Activated CD8-positive, alpha-beta memory T cell treated with anti-CD3 and anti-CD28 coated beads for 48 hours (primary cell): Measurements from ENCODE around the gene GNG7.
"Not testable (repeated sequence)": the region's sequence is repeated elsewhere in the genome, so short reads cannot be mapped to it uniquely, and the experiment has no call there.

ENCODE experiments used
- DNase-seq, 3 experiments: peaks; one replicate each; pipeline ENCODE4 v3.0.0-alpha.2; 2020; ENCODE audit warnings: low read depth in 2 of 3, low spot score in 2 of 3

The GNG7 gene

GRCh38 chr19:2714102-2714501 is 11.6 kb upstream of the GNG7 start:
- DNase-seq, result not testable (repeated sequence)

GRCh38 chr19:2713170-2713569 is 10.7 kb upstream of the GNG7 start:
- not testable (repeated sequence) for DNase-seq

GRCh38 chr19:2711875-2712205 is 9.3 kb upstream of the GNG7 start:
- DNase-seq, result no peak

GRCh38 chr19:2711172-2711874 is 8.8 kb upstream of the GNG7 start:
- no peak for DNase-seq

GRCh38 chr19:2706251-2706650 is 3.8 kb upstream of the GNG7 start:
- DNase-seq, result no peak

- no peak for DNase-seq
Observed at GRCh38 chr19:2703691-2704216, 1.3 kb upstream of the GNG7 start.

- DNase-seq, result no peak
Observed at GRCh38 chr19:2703077-2703437, 563 bp upstream of the GNG7 start.

- no peak for DNase-seq
Observed at GRCh38 chr19:2701361-2702169, 929 bp downstream of the GNG7 start.

- no peak for DNase-seq
Observed at GRCh38 chr19:2700660-2701360, 1.7 kb downstream of the GNG7 start.

GRCh38 chr19:2699413-2700140 is 2.9 kb downstream of the GNG7 start:
- no peak for DNase-seq

- DNase-seq, result no peak
Observed at GRCh38 chr19:2694196-2694595, 8.3 kb downstream of the GNG7 start.

GRCh38 chr19:2693492-2694160 is 8.9 kb downstream of the GNG7 start:
- no peak for DNase-seq

- no peak for DNase-seq
Observed at GRCh38 chr19:2691951-2692350, 10.5 kb downstream of the GNG7 start.

- no peak for DNase-seq
Observed at GRCh38 chr19:2690856-2691255, 11.6 kb downstream of the GNG7 start.

- no peak for DNase-seq
Observed at GRCh38 chr19:2686360-2686759, 16.1 kb downstream of the GNG7 start.

GRCh38 chr19:2685204-2685704 is 17.2 kb downstream of the GNG7 start:
- no peak for DNase-seq

- DNase-seq, result no peak
Observed at GRCh38 chr19:2683430-2684003, 19.0 kb downstream of the GNG7 start.

- no peak for DNase-seq
Observed at GRCh38 chr19:2680808-2681207, 21.7 kb downstream of the GNG7 start.

GRCh38 chr19:2679439-2679838 is 23.1 kb downstream of the GNG7 start:
- DNase-seq, result no peak

GRCh38 chr19:2678948-2679347 is 23.5 kb downstream of the GNG7 start:
- not testable (repeated sequence) for DNase-seq
